Measurements from ENCODE around the gene FABP3.

DNA sequence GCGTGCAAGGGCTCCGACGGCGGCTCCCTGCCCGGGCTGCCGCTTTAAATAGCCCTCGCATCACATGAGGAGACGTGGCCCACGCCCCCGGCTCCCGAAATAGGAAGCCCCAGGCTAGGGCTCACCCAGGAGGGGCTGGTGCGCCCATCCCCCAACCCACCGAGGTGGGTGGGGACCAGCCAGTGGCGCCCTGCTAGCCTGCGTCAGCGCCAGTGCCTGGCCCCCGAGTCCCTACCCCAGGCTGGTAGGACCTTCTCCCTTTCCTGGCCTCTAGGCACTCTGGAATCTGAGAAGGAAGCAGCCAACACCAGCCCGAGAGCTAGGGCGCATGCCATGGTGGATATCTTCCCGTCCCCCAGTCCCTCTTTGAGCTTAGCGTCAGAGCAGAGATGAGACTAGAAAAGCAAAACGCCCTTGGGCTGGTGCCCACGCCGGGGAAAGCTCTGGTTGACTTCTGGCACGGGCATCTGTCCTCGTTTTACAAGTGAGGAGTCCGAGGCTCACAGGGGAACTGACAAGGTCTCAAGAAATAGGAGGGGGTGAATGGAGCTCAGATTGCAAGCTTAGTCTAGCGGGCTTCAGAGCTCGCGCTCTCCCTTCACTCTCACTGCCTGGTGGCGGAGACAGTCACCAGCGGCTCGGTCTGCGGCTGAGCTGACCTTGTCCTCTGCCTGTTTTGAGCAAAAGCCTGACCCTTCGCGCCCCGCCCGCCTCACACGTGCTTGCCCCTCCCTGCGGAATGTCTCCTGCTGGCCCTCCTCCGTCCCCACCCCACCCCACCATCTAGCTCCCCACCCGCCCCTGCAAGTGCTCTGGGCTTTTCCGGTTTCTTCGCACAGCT lies at the start of gene FABP3:
- TF ChIP-seq PRPF4 (IDR thresholded peaks at IDR 0.05; ENCODE audit: low read depth, low read length, poor library complexity, severe bottlenecking) = no peak
- no peak for TF ChIP-seq NFE2L1 (CRISPR knock-in tag; IDR thresholded peaks at IDR 0.05; ENCODE audit: borderline replicate concordance)
- 0 out of 2 replicates have a peak, but pooled peaks have one; percentile 30 for TF ChIP-seq NR2C2 (CRISPR knock-in tag; IDR thresholded peaks at IDR 0.05; ENCODE audit: borderline replicate concordance)
- TF ChIP-seq, protein P1, sequence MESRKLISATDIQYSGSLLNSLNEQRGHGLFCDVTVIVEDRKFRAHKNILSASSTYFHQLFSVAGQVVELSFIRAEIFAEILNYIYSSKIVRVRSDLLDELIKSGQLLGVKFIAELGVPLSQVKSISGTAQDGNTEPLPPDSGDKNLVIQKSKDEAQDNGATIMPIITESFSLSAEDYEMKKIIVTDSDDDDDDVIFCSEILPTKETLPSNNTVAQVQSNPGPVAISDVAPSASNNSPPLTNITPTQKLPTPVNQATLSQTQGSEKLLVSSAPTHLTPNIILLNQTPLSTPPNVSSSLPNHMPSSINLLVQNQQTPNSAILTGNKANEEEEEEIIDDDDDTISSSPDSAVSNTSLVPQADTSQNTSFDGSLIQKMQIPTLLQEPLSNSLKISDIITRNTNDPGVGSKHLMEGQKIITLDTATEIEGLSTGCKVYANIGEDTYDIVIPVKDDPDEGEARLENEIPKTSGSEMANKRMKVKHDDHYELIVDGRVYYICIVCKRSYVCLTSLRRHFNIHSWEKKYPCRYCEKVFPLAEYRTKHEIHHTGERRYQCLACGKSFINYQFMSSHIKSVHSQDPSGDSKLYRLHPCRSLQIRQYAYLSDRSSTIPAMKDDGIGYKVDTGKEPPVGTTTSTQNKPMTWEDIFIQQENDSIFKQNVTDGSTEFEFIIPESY (CRISPR knock-in tag; IDR thresholded peaks at IDR 0.05) = no peak
- no peak for TF ChIP-seq TAF15 (IDR thresholded peaks at IDR 0.05; ENCODE audit: low read depth, low read length, poor library complexity, severe bottlenecking)
- TF ChIP-seq ZZZ3 (CRISPR knock-in tag; IDR thresholded peaks at IDR 0.05; ENCODE audit: borderline replicate concordance) = no peak
- no peak for TF ChIP-seq HNRNPLL (IDR thresholded peaks at IDR 0.05; ENCODE audit: low read depth, low read length, poor library complexity, severe bottlenecking)
- TF ChIP-seq, protein P2, sequence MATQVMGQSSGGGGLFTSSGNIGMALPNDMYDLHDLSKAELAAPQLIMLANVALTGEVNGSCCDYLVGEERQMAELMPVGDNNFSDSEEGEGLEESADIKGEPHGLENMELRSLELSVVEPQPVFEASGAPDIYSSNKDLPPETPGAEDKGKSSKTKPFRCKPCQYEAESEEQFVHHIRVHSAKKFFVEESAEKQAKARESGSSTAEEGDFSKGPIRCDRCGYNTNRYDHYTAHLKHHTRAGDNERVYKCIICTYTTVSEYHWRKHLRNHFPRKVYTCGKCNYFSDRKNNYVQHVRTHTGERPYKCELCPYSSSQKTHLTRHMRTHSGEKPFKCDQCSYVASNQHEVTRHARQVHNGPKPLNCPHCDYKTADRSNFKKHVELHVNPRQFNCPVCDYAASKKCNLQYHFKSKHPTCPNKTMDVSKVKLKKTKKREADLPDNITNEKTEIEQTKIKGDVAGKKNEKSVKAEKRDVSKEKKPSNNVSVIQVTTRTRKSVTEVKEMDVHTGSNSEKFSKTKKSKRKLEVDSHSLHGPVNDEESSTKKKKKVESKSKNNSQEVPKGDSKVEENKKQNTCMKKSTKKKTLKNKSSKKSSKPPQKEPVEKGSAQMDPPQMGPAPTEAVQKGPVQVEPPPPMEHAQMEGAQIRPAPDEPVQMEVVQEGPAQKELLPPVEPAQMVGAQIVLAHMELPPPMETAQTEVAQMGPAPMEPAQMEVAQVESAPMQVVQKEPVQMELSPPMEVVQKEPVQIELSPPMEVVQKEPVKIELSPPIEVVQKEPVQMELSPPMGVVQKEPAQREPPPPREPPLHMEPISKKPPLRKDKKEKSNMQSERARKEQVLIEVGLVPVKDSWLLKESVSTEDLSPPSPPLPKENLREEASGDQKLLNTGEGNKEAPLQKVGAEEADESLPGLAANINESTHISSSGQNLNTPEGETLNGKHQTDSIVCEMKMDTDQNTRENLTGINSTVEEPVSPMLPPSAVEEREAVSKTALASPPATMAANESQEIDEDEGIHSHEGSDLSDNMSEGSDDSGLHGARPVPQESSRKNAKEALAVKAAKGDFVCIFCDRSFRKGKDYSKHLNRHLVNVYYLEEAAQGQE (IDR thresholded peaks at IDR 0.05; ENCODE audit: borderline replicate concordance in 1 of 2, low read depth in 1 of 2, low read length in 2 of 2) = no peak
- 0 out of 2 replicates have a peak, but pooled peaks have one; percentile 30 for TF ChIP-seq TAF1 (CRISPR knock-in tag; IDR thresholded peaks at IDR 0.05)
- TF ChIP-seq CENPX (CRISPR knock-in tag; IDR thresholded peaks at IDR 0.05) = no peak
- TF ChIP-seq NR3C1 (CRISPR knock-in tag; IDR thresholded peaks at IDR 0.05) = no peak
- TF ChIP-seq HDAC1 (CRISPR knock-in tag; IDR thresholded peaks at IDR 0.05) = no peak
- TF ChIP-seq, protein P3, sequence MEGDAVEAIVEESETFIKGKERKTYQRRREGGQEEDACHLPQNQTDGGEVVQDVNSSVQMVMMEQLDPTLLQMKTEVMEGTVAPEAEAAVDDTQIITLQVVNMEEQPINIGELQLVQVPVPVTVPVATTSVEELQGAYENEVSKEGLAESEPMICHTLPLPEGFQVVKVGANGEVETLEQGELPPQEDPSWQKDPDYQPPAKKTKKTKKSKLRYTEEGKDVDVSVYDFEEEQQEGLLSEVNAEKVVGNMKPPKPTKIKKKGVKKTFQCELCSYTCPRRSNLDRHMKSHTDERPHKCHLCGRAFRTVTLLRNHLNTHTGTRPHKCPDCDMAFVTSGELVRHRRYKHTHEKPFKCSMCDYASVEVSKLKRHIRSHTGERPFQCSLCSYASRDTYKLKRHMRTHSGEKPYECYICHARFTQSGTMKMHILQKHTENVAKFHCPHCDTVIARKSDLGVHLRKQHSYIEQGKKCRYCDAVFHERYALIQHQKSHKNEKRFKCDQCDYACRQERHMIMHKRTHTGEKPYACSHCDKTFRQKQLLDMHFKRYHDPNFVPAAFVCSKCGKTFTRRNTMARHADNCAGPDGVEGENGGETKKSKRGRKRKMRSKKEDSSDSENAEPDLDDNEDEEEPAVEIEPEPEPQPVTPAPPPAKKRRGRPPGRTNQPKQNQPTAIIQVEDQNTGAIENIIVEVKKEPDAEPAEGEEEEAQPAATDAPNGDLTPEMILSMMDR (CRISPR knock-in tag; IDR thresholded peaks at IDR 0.05) = peak; percentile 43
